ENCODE measurements around the gene RPUSD3. TPM values are rescaled to one million over a fixed set of nuclear protein-coding genes. Genes with fewer than 3 reads are reported as not detected.
A peak's percentile ranks its signal among the peaks of the same experiment; 100 is the strongest.

RPUSD3 gene
- total and polyA plus RNA-seq, 9 of the 15 experiments (the other 6 are each of a cell fraction or from before 2014, with no cell fraction given): 13.8 to 99.0 (median 59.3) TPM

DNA sequence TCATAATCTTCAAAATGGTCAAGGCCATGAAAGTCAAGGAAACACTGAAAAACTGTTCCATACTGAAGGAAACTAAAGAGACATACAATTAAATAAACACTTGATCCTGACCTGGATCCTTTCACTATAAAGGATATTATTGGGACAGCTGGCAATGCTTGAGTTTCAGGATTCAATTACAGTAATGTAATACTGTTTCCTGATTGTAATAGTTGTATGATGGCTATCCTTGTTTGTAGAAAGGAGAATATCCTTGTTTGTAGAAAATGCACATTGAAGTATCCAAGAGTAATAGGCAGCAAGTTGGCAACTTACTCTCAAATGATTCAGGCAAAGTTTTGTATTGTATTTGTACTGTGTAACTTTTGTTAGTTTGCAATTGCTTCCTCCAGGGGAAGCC is 31.6 kb upstream of the RPUSD3 start:
- intact Hi-C loops (cut with micrococcal nuclease) (no loop called here), in situ Hi-C loops (cut with MboI) (no loop called here)
- BruUV-seq (replicated peaks): no TSS peak
- Histone ChIP-seq H2AFZ (ENCODE audit: low read depth, low read length) (peak overlapping the region; percentile 6; the same call in 1 of the 2 replicates), H3K4me3 (no peak overlapping the region), H3K4me1 (replicated peaks in 1 of 2; ENCODE audit: control insufficient read depth in 2 of 2, insufficient read depth in 2 of 2, low read length in 2 of 2) (peaks cover 9 to 14% of the 10 kb centered on the region in 2 experiments; a peak in 4 of 5 replicates), H3K27me3 (ENCODE audit: control insufficient read depth in 2 of 2, insufficient read depth in 2 of 2, low read length in 2 of 2) (no peaks in the 10 kb centered on the region), H3K9me3 (replicated peaks; ENCODE audit: control insufficient read depth, insufficient read depth, low read depth, low read length) (no peaks in the 10 kb centered on the region), H4K20me1 (replicated peaks; ENCODE audit: control insufficient read depth, insufficient read depth, low read length) (no peaks in the 10 kb centered on the region), H3K9ac (ENCODE audit: insufficient read depth in 1 of 2, low read depth in 2 of 2, low read length in 2 of 2) (no peak overlapping the region), H3K79me2 (ENCODE audit: control insufficient read depth, insufficient read depth, low read length) (no peaks in the 10 kb centered on the region), H3K27ac (ENCODE audit: extremely low read depth, low read depth, low read length) (no peak overlapping the region), H3K4me2 (ENCODE audit: insufficient read depth, low read length) (no peak overlapping the region), H3K9me1 (ENCODE audit: control insufficient read depth, insufficient read depth, low read length) (no peaks in the 10 kb centered on the region), H3K36me3 (ENCODE audit: control insufficient read depth, insufficient read depth, low read length) (no peaks in the 10 kb centered on the region)
- no peak for TF ChIP-seq E2F3 (CRISPR knock-in tag; IDR thresholded peaks at IDR 0.05)
- TF ChIP-seq ZNF146 (CRISPR knock-in tag; IDR thresholded peaks at IDR 0.05; ENCODE audit: unreplicated experiment): no peak
- no peak for TF ChIP-seq PTBP1 (IDR thresholded peaks at IDR 0.05; ENCODE audit: low read depth, low read length)
- TF ChIP-seq, protein P1, sequence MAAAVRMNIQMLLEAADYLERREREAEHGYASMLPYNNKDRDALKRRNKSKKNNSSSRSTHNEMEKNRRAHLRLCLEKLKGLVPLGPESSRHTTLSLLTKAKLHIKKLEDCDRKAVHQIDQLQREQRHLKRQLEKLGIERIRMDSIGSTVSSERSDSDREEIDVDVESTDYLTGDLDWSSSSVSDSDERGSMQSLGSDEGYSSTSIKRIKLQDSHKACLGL (CRISPR knock-in tag; IDR thresholded peaks at IDR 0.05; ENCODE audit: borderline replicate concordance, poor library complexity, severe bottlenecking): no peak
- TF ChIP-seq PHF8 (IDR thresholded peaks at IDR 0.05; ENCODE audit: borderline replicate concordance, low read length): no peak
- TF ChIP-seq GABPA (tag; conservative IDR thresholded peaks at IDR 0.05; ENCODE audit: low read depth): no peak
- TF ChIP-seq ZNF134 (CRISPR knock-in tag; conservative IDR thresholded peaks at IDR 0.05): no peak
- TF ChIP-seq POLR3G (IDR thresholded peaks at IDR 0.05; ENCODE audit: extremely low read depth, insufficient read length, insufficient replicate concordance): no peak
- TF ChIP-seq, protein P2, sequence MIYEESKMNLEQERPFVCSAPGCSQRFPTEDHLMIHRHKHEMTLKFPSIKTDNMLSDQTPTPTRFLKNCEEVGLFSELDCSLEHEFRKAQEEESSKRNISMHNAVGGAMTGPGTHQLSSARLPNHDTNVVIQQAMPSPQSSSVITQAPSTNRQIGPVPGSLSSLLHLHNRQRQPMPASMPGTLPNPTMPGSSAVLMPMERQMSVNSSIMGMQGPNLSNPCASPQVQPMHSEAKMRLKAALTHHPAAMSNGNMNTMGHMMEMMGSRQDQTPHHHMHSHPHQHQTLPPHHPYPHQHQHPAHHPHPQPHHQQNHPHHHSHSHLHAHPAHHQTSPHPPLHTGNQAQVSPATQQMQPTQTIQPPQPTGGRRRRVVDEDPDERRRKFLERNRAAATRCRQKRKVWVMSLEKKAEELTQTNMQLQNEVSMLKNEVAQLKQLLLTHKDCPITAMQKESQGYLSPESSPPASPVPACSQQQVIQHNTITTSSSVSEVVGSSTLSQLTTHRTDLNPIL (CRISPR knock-in tag; IDR thresholded peaks at IDR 0.05): no peak
- TF ChIP-seq PTRF (tag; IDR thresholded peaks at IDR 0.05): no peak
- TF ChIP-seq, protein P3, sequence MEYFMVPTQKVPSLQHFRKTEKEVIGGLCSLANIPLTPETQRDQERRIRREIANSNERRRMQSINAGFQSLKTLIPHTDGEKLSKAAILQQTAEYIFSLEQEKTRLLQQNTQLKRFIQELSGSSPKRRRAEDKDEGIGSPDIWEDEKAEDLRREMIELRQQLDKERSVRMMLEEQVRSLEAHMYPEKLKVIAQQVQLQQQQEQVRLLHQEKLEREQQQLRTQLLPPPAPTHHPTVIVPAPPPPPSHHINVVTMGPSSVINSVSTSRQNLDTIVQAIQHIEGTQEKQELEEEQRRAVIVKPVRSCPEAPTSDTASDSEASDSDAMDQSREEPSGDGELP (CRISPR knock-in tag; IDR thresholded peaks at IDR 0.05; ENCODE audit: borderline replicate concordance): no peak
- DNase-seq (ENCODE audit: extremely low read depth in 1 of 4, low spot score in 3 of 4): no peak
- ATAC-seq: no peak
- ChIA-PET POLR2A (interaction anchor here (1.6 kb wide), 1 partner anchor 9 kb away, joined by 4 read pairs; no protein-coding TSS in a partner anchor), CTCF (ENCODE audit: low intra/inter-chr PET ratio) (no interaction called here)
- FAIRE-seq: peak; percentile 19

All from K562 (cell line).